Fibroblast of skin of left biceps (primary cell): ENCODE results near the gene LCE1D.

ENCODE experiments used
- DNase-seq, 2 experiments: peaks; one replicate each; pipeline ENCODE4 v3.0.0-alpha.2; 2013; ENCODE audit warnings: low read depth in 2 of 2

LCE1D gene

GRCh38 chr1:152811671-152812070, 15.2 kb downstream of the LCE1D start, which contains the start of gene LCE1B:
LCE1B (plus strand) TSS chr1:152811971; CDS start chr1:152812447, 476 bp downstream.
- no peak for DNase-seq

- no peak for DNase-seq
These were observed 20.8 kb downstream of the LCE1D start for GRCh38 chr1:152817309-152817708.

DNA sequence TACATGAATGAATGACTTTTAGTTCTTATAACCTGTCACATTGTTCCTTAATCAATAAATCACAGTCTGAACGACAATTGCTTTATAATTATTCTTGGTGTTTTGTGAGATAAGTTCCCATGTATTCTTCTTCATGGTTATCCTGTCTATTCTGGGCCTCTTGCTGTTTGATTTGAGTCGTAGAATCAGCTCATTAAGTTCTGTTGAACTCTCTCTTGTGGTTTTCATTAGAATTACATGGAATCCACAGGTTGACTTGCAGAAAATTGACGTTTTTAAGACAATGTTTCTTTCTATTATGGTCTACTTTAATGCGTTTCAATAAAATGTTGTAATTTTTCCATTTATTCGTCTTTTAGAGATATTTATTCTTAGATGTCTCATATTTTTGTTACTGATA, 26.8 kb downstream of the LCE1D start:
- DNase-seq: no peak

GRCh38 chr1:152824964-152825363, 28.4 kb downstream of the LCE1D start:
- DNase-seq: no peak

DNA sequence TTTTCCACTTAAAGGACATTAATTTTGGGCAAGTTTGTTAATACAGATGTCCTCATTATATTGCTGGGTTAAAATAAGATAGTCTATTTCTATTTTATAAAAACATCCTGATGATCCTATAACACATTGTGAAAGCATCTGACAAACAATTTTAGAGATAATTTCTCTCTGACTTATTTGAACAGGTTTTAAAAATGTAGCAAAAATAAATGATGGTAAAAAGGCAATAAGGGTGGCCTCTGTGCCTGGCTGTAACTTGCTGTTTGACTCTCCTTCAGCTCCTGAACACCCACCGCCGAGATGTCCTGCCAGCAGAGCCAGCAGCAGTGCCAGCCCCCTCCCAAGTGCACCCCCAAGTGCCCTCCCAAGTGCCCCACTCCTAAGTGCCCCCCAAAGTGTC, 30.7 kb downstream of the LCE1D start, which contains the start of gene LCE1A:
LCE1A (plus strand) TSS at position 301 of the 400 bp plus-strand sequence; CDS start at position 301, 0 bp downstream.
- DNase-seq: no peak

DNA sequence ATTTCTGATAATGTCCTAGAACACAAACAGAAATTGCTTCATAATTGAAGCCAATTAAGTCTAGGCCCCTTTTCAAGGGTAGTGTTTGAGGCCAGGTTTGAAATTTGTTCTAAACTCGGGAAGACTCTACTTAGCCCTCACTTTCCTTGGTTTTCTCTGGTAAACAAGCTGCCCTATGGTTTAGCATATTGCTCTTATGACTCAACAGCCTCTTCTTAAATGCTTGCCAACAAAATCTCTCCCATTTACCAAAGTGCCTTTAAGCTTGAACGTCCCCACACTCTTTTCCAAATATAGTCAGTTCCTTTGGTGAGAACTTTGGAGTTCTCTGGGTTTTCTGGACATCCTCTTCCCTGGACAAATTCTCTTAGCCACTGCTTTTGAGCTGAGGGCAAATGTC, 40.3 kb downstream of the LCE1D start:
- DNase-seq: no peak

DNA sequence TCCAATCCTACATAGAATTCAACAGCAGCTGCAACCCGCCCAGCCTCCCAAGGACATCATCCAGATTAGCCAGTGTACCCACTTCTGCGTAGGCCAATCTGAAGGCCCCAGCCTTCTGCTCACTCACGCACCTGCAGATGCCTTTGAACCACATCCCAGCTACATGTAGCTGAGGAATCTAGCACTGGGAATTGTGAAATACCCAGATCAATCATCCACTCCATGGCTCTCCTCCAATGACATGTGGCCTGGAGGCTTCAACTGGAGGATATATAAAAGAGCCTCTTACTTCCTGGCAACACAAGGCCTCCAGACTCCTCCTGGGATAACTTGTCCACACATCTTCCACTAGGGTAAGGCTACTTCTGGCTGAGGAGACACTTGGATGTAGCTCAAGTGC, 46.0 kb downstream of the LCE1D start, which contains the start of gene LCE6A:
LCE6A (plus strand) TSS at position 301 of the 400 bp plus-strand sequence. CDS start 665 bp downstream, outside the sequence.
- DNase-seq: no peak
